ENCODE results near the gene NT5DC1.

GRCh38 chr6:116070616-116071389 is 29.9 kb upstream of the NT5DC1 start:
- TF ChIP-seq ETV6 (conservative IDR thresholded peaks at IDR 0.05 in 1 of 2, IDR thresholded peaks at IDR 0.05 in 1 of 2; ENCODE audit: borderline replicate concordance in 1 of 2, low read depth in 1 of 2): no peak
- TF ChIP-seq FOXK2 (IDR thresholded peaks at IDR 0.05): no peak
- no peak for TF ChIP-seq MTA2 (IDR thresholded peaks at IDR 0.05; ENCODE audit: low read depth)
- TF ChIP-seq EP300 (IDR thresholded peaks at IDR 0.05; ENCODE audit: borderline replicate concordance in 1 of 2, control insufficient read depth in 1 of 2, low read depth in 2 of 2, low read length in 2 of 2): no peak
- TF ChIP-seq EZH2 (IDR thresholded peaks at IDR 0.05; ENCODE audit: borderline replicate concordance, control insufficient read depth, low read depth, low read length): no peak
- no peak for TF ChIP-seq CBX3 (IDR thresholded peaks at IDR 0.05; ENCODE audit: borderline replicate concordance, low read depth)
- no peak for TF ChIP-seq ASH2L (IDR thresholded peaks at IDR 0.05; ENCODE audit: borderline replicate concordance, low read depth)
- no peak for TF ChIP-seq BCL3 (IDR thresholded peaks at IDR 0.05; ENCODE audit: borderline replicate concordance, insufficient read depth, low read depth, low read length, poor library complexity, severe bottlenecking)
- no peak for TF ChIP-seq CTCF (IDR thresholded peaks at IDR 0.05 in 2 of 3, conservative IDR thresholded peaks at IDR 0.05 in 1 of 3; ENCODE audit: control insufficient read depth in 2 of 3, extremely low read depth in 1 of 3, insufficient read depth in 1 of 3, low read depth in 3 of 3, low read length in 3 of 3)
- no peak for TF ChIP-seq ATF2 (IDR thresholded peaks at IDR 0.05; ENCODE audit: low read length)
- no peak for TF ChIP-seq CHD1 (IDR thresholded peaks at IDR 0.05; ENCODE audit: low read depth, low read length)

Data from GM12878 (cell line).